ENCODE measurements around the gene HNRNPAB. TPM values are rescaled to one million over a fixed set of nuclear protein-coding genes. Genes with fewer than 3 reads are reported as not detected.

Gene HNRNPAB
- total RNA-seq, 4 donors from 2014 or later: 84.2 to 117 (median 106) TPM

DNA sequence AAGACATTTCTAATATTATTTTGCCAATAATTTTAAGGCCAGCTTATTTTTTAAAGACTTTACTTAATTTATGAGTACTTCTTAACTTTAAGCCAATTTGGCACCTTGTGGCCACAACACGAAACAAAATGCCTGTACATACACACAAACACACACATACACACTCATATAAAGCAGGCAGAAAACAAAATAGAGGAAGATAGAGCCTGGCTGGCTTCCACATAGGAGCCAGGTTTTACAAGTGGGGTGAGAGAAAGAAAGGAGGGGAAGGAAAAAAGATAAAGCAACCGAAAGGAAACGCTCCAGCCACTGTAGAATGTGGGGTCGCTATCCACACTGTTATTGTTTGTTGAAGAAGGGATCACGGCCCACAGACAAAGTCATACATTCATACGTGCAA, 27.5 kb upstream of the HNRNPAB start:
- Histone ChIP-seq H3K4me3 (no peak overlapping the region), H3K27ac (no peak overlapping the region), H3K36me3 (no peaks in the 10 kb centered on the region), H3K4me1 (no peaks in the 10 kb centered on the region), H3K27me3 (peaks cover 0 to 4% (median 0%) of the 10 kb centered on the region in 3 donors), H3K9me3 (no peaks in the 10 kb centered on the region)
- TF ChIP-seq, protein P1, sequence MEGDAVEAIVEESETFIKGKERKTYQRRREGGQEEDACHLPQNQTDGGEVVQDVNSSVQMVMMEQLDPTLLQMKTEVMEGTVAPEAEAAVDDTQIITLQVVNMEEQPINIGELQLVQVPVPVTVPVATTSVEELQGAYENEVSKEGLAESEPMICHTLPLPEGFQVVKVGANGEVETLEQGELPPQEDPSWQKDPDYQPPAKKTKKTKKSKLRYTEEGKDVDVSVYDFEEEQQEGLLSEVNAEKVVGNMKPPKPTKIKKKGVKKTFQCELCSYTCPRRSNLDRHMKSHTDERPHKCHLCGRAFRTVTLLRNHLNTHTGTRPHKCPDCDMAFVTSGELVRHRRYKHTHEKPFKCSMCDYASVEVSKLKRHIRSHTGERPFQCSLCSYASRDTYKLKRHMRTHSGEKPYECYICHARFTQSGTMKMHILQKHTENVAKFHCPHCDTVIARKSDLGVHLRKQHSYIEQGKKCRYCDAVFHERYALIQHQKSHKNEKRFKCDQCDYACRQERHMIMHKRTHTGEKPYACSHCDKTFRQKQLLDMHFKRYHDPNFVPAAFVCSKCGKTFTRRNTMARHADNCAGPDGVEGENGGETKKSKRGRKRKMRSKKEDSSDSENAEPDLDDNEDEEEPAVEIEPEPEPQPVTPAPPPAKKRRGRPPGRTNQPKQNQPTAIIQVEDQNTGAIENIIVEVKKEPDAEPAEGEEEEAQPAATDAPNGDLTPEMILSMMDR (IDR thresholded peaks at IDR 0.05 in 4 of 5, conservative IDR thresholded peaks at IDR 0.05 in 1 of 5): no peak
- no peak for TF ChIP-seq POLR2A (IDR thresholded peaks at IDR 0.05)
- DNase-seq (no peak), ATAC-seq (no peak)
- intact Hi-C loops (cut with DNase I; ENCODE audit: low total_unique reads): no loop called here
- in situ Hi-C loops (cut with MboI; ENCODE audit: low sequenced_read_pairs in 4 of 4): no loop called here

DNA sequence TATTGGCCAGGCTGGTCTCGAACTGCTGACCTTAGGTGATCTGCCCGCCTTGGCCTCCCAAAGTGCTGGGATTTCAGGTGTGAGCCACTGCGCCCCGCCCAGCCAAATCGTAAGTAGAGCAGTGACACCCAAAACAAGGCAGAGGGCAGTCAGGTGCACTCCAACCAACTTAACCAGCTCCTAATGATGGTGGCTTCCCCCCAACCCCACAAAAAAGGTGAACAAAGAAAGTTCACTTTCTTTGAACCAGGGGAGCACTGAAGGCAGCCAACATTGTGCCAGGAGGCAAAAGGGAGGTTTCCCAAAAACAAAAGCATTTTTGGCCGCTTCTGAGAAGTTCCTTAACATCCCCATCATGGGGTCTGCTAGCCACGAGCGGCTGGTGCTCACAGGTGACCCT, 26.8 kb upstream of the HNRNPAB start:
- ATAC-seq (no peak), DNase-seq (no peak)
- Histone ChIP-seq H3K27ac (no peak overlapping the region), H3K9me3 (no peaks in the 10 kb centered on the region), H3K4me1 (no peaks in the 10 kb centered on the region), H3K27me3 (peaks cover 0 to 4% (median 0%) of the 10 kb centered on the region in 3 donors), H3K4me3 (no peak overlapping the region), H3K36me3 (no peaks in the 10 kb centered on the region)
- in situ Hi-C loops (cut with MboI; ENCODE audit: low sequenced_read_pairs in 4 of 4): no loop called here
- intact Hi-C loops (cut with DNase I; ENCODE audit: low total_unique reads): no loop called here
- no peak for TF ChIP-seq POLR2A (IDR thresholded peaks at IDR 0.05)
- TF ChIP-seq, protein P1 (IDR thresholded peaks at IDR 0.05 in 4 of 5, conservative IDR thresholded peaks at IDR 0.05 in 1 of 5): no peak

DNA sequence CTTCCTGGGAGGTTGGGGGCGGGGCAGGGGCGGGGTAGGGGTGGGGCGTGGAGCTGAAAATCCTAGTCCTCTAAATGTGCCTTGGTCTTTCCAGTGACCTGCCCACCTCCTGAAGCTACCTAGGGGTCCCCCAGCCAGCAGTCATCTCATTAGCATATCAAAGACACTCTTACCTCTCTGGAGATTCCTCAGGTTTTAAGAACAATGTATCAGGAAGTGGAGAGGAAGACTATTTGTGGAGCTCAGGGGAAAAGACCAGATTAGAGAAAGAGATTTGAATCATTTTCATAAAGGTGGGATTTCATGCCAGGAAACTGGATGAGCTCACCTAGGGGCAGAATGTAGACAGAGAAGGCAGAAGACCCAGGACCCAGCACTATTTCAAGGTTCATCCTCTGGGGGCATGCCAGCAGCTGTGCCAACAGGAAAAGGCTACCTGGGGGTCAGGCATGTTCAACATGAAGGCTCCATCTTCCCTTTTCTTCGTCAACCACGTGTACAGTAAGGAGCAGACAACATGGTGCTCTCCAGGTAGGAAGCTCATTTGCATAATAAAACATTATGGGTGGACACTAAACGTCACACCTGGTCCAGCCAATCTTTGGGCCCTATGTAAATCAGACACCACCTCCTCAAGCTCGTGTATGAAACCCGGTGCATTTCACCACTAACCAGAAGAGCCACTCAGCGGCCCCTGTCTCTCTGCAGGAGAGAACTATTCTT, 24.0 kb upstream of the HNRNPAB start:
- intact Hi-C loops (cut with DNase I; ENCODE audit: low total_unique reads): no loop called here
- ATAC-seq: no peak
- no peak for DNase-seq
- H3K27ac ChIP-seq: no peak overlapping the region
- H3K4me3 ChIP-seq: no peak overlapping the region
- H3K9me3 ChIP-seq: no peaks in the 10 kb centered on the region
- H3K36me3 ChIP-seq: no peaks in the 10 kb centered on the region
- in situ Hi-C loops (cut with MboI; ENCODE audit: low sequenced_read_pairs in 4 of 4): no loop called here
- peaks cover 0 to 4% (median 0%) of the 10 kb centered on the region in 3 donors for H3K27me3 ChIP-seq
- no peak for TF ChIP-seq POLR2A (IDR thresholded peaks at IDR 0.05)
- TF ChIP-seq, protein P1 (IDR thresholded peaks at IDR 0.05 in 4 of 5, conservative IDR thresholded peaks at IDR 0.05 in 1 of 5): no peak
- H3K4me1 ChIP-seq: no peaks in the 10 kb centered on the region

DNA sequence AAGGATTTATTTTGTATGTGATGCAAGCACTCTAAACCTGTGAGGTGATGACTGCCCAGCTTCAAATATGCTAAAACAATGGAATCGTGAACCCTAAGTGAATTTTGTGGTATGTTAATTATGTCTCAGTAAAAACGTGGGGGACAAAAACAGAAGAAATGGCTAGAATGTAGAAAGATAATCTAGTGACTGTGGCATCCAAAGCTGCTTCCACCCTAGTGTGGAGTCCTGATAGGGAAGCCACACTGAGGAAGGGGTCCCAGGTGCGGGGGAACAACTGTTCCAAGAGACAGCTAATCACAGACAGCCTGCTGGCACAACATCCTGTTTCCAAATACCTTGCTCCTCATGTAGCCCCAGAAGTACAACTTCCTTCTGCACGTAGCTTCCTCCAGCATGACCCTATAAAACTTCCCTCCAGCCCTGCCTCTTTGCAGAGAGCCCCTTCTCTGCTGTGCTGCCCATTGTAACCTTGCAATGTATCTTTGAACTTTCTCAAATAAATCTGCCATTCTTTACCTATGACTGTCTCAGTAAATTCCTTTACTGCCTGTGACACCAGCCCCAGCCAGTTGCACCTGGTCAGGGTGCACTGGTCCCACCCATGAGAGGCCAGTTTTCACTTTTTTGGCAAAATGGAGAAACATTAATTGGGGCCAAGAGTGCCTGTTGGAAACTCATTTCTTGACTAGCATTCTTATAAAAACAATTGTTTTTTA, 22.0 kb upstream of the HNRNPAB start:
- Histone ChIP-seq H3K9me3 (no peaks in the 10 kb centered on the region), H3K36me3 (no peaks in the 10 kb centered on the region)
- intact Hi-C loops (cut with DNase I; ENCODE audit: low total_unique reads): no loop called here

More for the DNA sequence above, 22.0 kb upstream of the HNRNPAB start:
- no peak for DNase-seq
- Histone ChIP-seq H3K4me3 (no peak overlapping the region), H3K27me3 (peaks cover 0 to 4% (median 0%) of the 10 kb centered on the region in 3 donors), H3K4me1 (no peaks in the 10 kb centered on the region), H3K27ac (no peak overlapping the region)
- no peak for ATAC-seq
- in situ Hi-C loops (cut with MboI; ENCODE audit: low sequenced_read_pairs in 4 of 4): no loop called here
- TF ChIP-seq, protein P1 (IDR thresholded peaks at IDR 0.05 in 4 of 5, conservative IDR thresholded peaks at IDR 0.05 in 1 of 5): no peak
- TF ChIP-seq POLR2A (IDR thresholded peaks at IDR 0.05): no peak
